HEK293 (cell line): ENCODE data around the gene KRT76.

Source experiments
- CTCF ChIA-PET: fragments of 350-600 bp; formaldehyde crosslinking; extraction: SDS; loops from one replicate; lab custom pipeline; 2021; ENCODE audit warnings: antibody characterized with exemption; lab: Yijun Ruan, JAX
- POLR2A ChIA-PET: fragments of 300-600 bp; formaldehyde crosslinking; extraction: SDS; loops from one replicate; lab custom pipeline; 2020; ENCODE audit warnings: antibody characterized with exemption, inconsistent platforms; lab: Yijun Ruan, JAX
- H3K27ac ChIP-seq: fragments of 200-500 bp; sonication (Bioruptor generic); 2 replicates; pipeline ENCODE4 v1.5.1; 2014; ENCODE audit warnings: low read depth, low read length, control low read depth, inconsistent platforms; ENCODE audit errors: extremely low read depth
- H3K36me3 ChIP-seq, 2 experiments: fragments of 200-500 bp in 1 of 2; sonication (Bioruptor generic) in 1 of 2; 1 replicate in 1 of 2; 2 replicates in 1 of 2; pipeline ENCODE4 v1.5.1; 2014 to 2017; ENCODE audit warnings: inconsistent platforms in 2 of 2, low read length in 2 of 2; ENCODE audit not compliant: control insufficient read depth in 2 of 2, insufficient read depth in 1 of 2
- H3K4me1 ChIP-seq: fragments of 200-500 bp; sonication (Bioruptor generic); 2 replicates; pipeline ENCODE4 v1.5.1; 2014; ENCODE audit warnings: mild to moderate bottlenecking, low read length, inconsistent platforms; ENCODE audit not compliant: control insufficient read depth, insufficient read depth
- H3K4me3 ChIP-seq: 2 replicates; pipeline ENCODE4 v1.5.1; 2011; ENCODE audit warnings: low read depth, mild to moderate bottlenecking, control low read depth, low read length, moderate library complexity
- H3K9me3 ChIP-seq: fragments of 200-500 bp; sonication (Bioruptor generic); 2 replicates; pipeline ENCODE4 v1.5.1; 2014; ENCODE audit warnings: low read depth, low read length, inconsistent platforms; ENCODE audit not compliant: control insufficient read depth, insufficient read depth
- ELK4 ChIP-seq: IDR thresholded peaks from 2 replicates; pipeline ENCODE4 v1.6.1; 2011; ENCODE audit warnings: mild to moderate bottlenecking, low read depth, low read length, borderline replicate concordance
- KLF10 ChIP-seq: fragments of 450-650 bp; IDR thresholded peaks from 2 replicates; pipeline ENCODE4 v1.5.1; 2018; ENCODE audit warnings: missing biosample characterization, mild to moderate bottlenecking, missing genetic modification characterization
- KLF9 ChIP-seq: fragments of 450-650 bp; formaldehyde crosslinking; IDR thresholded peaks from 2 replicates; pipeline ENCODE4 v1.5.1; 2016; ENCODE audit warnings: missing biosample characterization, missing genetic modification characterization, low read depth
- SCRT1 ChIP-seq: fragments of 450-650 bp; formaldehyde crosslinking; IDR thresholded peaks from 2 replicates; pipeline ENCODE4 v1.5.1; 2016; ENCODE audit warnings: missing biosample characterization, missing genetic modification characterization, borderline replicate concordance
- SCRT2 ChIP-seq: fragments of 450-650 bp; formaldehyde crosslinking; IDR thresholded peaks from 2 replicates; pipeline ENCODE4 v1.5.1; 2016; ENCODE audit warnings: missing biosample characterization, missing genetic modification characterization
- ZBTB6 ChIP-seq: fragments of 450-650 bp; formaldehyde crosslinking; IDR thresholded peaks from 2 replicates; pipeline ENCODE4 v1.5.1; 2017; ENCODE audit warnings: missing biosample characterization, missing genetic modification characterization
- ZFP69B ChIP-seq: fragments of 450-650 bp; formaldehyde crosslinking; IDR thresholded peaks from 2 replicates; pipeline ENCODE4 v1.5.1; 2016; ENCODE audit warnings: missing biosample characterization, missing genetic modification characterization
- ZNF146 ChIP-seq: fragments of 450-650 bp; formaldehyde crosslinking; IDR thresholded peaks from 2 replicates; pipeline ENCODE4 v1.5.1; 2016; ENCODE audit warnings: missing biosample characterization, missing genetic modification characterization
- ZNF350 ChIP-seq: fragments of 450-650 bp; formaldehyde crosslinking; IDR thresholded peaks from 2 replicates; pipeline ENCODE4 v1.5.0; 2017; ENCODE audit warnings: missing biosample characterization, mild to moderate bottlenecking, missing genetic modification characterization
- ZNF423 ChIP-seq: fragments of 450-650 bp; formaldehyde crosslinking; IDR thresholded peaks from 2 replicates; pipeline ENCODE4 v1.5.1; 2016; ENCODE audit warnings: missing biosample characterization, missing genetic modification characterization
- ZNF785 ChIP-seq: fragments of 450-650 bp; formaldehyde crosslinking; IDR thresholded peaks from 2 replicates; pipeline ENCODE4 v1.5.1; 2016; ENCODE audit warnings: missing biosample characterization, missing genetic modification characterization
- TF ChIP-seq, protein P1 (sequence below): fragments of 450-650 bp; formaldehyde crosslinking; IDR thresholded peaks from 2 replicates; pipeline ENCODE4 v1.5.1; 2017; ENCODE audit warnings: missing biosample characterization, mild to moderate bottlenecking, missing genetic modification characterization, moderate library complexity

The KRT76 gene

GRCh38 chr12:52772772-52773171 lies 4.4 kb downstream of the KRT76 start:
- ChIA-PET CTCF (interaction anchor here (0.8 kb wide), 1 partner anchor 95 kb away, joined by 3 read pairs; no protein-coding TSS in a partner anchor), POLR2A (no interaction called here)
- TF ChIP-seq, protein P1, sequence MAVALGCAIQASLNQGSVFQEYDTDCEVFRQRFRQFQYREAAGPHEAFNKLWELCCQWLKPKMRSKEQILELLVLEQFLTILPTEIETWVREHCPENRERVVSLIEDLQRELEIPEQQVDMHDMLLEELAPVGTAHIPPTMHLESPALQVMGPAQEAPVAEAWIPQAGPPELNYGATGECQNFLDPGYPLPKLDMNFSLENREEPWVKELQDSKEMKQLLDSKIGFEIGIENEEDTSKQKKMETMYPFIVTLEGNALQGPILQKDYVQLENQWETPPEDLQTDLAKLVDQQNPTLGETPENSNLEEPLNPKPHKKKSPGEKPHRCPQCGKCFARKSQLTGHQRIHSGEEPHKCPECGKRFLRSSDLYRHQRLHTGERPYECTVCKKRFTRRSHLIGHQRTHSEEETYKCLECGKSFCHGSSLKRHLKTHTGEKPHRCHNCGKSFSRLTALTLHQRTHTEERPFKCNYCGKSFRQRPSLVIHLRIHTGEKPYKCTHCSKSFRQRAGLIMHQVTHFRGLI, result no peak
- Histone ChIP-seq H3K27ac (no peak overlapping the region), H3K9me3 (no peaks in the 10 kb centered on the region), H3K4me3 (no peak overlapping the region), H3K36me3 (no peaks in the 10 kb centered on the region), H3K4me1 (no peaks in the 10 kb centered on the region)

GRCh38 chr12:52772188-52772587 lies 5.0 kb downstream of the KRT76 start:
- H3K4me1 ChIP-seq, result no peaks in the 10 kb centered on the region
- ChIA-PET POLR2A (no interaction called here), CTCF (no interaction called here)
- no peak for TF ChIP-seq ZNF146
- H3K4me3 ChIP-seq, result no peak overlapping the region
- H3K36me3 ChIP-seq, result no peaks in the 10 kb centered on the region
- no peak overlapping the region for H3K27ac ChIP-seq
- H3K9me3 ChIP-seq, result no peaks in the 10 kb centered on the region

DNA sequence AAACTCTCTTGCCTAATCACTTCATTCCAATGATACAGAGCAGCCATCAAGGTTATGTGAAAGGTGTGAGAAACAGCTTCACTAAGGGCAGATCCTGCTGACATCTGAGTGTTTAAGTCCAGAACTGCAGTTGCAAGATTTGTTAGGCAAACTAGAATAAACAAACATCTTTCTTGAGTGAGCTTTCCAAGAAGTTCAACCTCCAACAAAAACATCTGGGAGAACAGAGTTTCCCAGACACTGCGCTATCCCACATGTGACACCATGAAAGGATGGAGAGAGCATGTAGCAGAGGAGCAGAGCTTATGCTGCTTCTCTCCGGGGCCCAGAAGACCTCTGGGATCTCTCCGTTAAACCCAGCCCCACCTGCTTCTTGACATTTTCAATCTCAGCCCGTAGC lies 5.6 kb downstream of the KRT76 start:
- H3K4me3 ChIP-seq, result no peak overlapping the region
- POLR2A ChIA-PET, result no interaction called here
- no peaks in the 10 kb centered on the region for H3K9me3 ChIP-seq
- CTCF ChIA-PET, result no interaction called here
- H3K4me1 ChIP-seq, result no peaks in the 10 kb centered on the region
- H3K27ac ChIP-seq, result no peak overlapping the region
- H3K36me3 ChIP-seq, result no peaks in the 10 kb centered on the region
- no peak for TF ChIP-seq SCRT1 (tag by site-specific recombination)
- TF ChIP-seq SCRT2 (tag by site-specific recombination), result 0 out of 2 replicates have a peak, but pooled peaks have one; percentile 9

- H3K36me3 ChIP-seq, result no peaks in the 10 kb centered on the region
- no peak overlapping the region for H3K4me3 ChIP-seq
- TF ChIP-seq ZNF423 (tag by site-specific recombination) (no peak), SCRT2 (tag by site-specific recombination) (no peak), ZNF350 (tag by site-specific recombination) (no peak)
- TF ChIP-seq, all 188 proteins: peak for 0
- Histone ChIP-seq H3K9me3 (no peaks in the 10 kb centered on the region), H3K4me1 (no peaks in the 10 kb centered on the region), H3K27ac (no peak overlapping the region)
- CTCF ChIA-PET, result interaction anchor here (0.6 kb wide), 1 partner anchor 442 kb away, joined by 3 read pairs; no protein-coding TSS in a partner anchor
- POLR2A ChIA-PET, result no interaction called here
Observed at GRCh38 chr12:52771088-52771487, 6.1 kb downstream of the KRT76 start.

GRCh38 chr12:52769946-52770345 lies 7.2 kb downstream of the KRT76 start:
- ChIA-PET POLR2A (no interaction called here), CTCF (interaction anchor here (1.2 to 1.5 kb wide), 2 partner anchors 10 to 211 kb away, joined by 3 read pairs; no protein-coding TSS in a partner anchor)
- no peak overlapping the region for H3K27ac ChIP-seq
- no peak overlapping the region for H3K4me3 ChIP-seq
- no peaks in the 10 kb centered on the region for H3K9me3 ChIP-seq
- TF ChIP-seq ZNF785 (tag by site-specific recombination) (no peak), SCRT2 (tag by site-specific recombination) (no peak), ZFP69B (tag by site-specific recombination) (no peak), KLF9 (no peak), ZBTB6 (no peak), ELK4 (no peak), KLF10 (no peak)
- H3K4me1 ChIP-seq, result no peaks in the 10 kb centered on the region
- no peaks in the 10 kb centered on the region for H3K36me3 ChIP-seq
